HTR-8/SVneo (cell line): ENCODE measurements around the gene GIT1.

Source experiments
- DNase-seq: peaks from one replicate; pipeline ENCODE4 v3.0.0; 2011; ENCODE audit warnings: low spot score, mixed read lengths; ENCODE audit not compliant: insufficient read length
- FAIRE-seq: peaks from 2 replicates; lab custom pipeline; 2011; peaks lifted over from hg19 to GRCh38; lab: Jason Lieb, UNC

GIT1 gene

DNA sequence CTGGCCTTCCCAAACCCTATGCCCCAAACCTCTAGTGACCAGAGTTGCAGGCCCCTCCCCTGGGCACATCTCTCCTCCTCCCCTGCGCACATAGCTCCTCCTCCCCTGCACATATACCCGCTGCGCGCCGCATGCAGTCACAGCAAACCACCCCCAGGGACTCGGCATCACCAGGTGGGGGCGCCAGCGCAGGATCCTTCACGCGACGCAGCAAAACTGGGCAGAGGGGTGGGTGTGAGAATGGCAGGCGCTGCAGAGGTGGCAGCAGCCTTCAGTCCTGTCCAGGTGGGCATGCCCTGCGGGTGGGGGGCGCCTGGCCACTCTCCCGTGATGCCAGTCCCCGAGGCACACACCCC, 27.7 kb upstream of the GIT1 start:
- DNase-seq (no peak), FAIRE-seq (no peak)

DNA sequence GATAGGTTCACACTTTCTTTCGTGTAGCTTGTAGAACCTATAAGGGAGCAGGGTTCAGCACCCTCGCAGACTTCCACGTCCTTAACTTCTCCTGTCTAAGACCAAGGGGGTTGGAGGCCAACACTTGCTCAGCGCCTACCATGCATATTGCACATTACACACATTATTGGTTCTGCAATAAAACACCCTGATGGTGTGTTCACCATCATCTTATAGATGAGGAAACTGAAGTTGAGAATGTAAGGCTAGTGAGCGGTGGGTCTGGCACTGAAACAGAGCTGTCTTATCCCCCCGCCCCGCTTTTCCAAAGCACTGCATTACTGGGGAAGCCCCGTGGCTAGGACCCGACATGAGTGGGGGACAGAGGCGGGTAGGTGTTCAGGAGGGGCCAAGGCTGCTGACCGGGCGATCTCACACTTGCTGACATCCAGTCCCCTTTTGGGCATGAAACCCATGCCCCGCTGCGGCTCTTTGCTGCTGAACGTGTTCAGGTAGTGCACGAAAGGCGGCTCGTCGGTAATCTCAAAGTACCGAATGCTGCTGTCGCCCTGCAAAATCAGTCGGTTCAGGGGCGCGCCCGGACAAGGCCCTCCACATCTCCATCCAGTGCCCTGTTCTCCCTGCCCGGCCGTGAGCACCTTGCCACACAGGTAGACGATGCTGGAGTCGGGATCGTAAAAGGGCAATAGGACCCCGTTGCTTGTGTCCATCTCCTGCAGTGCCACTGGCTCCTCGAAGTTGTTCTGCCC, 27.0 kb upstream of the GIT1 start:
- DNase-seq (no peak), FAIRE-seq (no peak)

DNA sequence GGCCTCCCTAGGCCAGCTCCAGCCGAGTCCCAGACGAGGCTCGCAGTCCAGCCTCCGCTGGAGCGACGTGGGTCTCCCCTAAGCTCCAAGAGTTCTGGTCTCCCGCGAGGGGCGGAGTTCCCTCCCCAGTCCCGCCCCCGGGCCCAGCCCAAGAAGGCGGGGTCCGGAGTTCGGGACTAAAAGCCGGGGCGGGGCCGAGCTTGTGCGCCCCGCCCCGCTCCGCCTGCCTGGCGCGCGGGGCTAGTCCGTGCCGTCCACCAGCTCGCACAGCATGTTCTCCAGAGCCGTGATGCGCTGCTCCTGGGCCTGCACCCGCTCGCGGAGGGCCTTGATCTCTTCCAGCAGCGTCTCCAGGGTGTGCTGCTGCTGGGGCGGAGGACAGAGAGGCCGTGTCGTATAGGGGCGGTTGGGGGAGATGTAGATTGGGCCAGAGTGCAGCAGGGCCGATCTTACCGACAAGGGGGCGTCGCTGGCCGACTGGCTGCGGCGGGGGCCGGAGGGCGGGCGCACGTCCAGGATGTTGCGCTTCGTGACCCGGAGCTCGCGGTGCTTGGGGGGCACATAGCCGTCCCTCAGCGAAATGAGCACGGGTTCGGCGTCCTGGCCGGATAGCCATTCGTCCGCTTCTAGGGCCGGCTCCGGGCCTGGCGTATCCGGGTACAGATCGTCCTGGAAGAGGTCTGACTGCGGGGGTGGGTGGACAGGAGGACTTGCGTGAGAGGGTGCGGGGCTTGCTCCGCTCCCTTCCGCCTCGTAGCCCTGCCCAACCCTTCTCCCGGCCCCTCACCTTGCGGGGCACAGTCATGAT, 26.2 kb upstream of the GIT1 start:
- DNase-seq (no peak), FAIRE-seq (no peak)

DNA sequence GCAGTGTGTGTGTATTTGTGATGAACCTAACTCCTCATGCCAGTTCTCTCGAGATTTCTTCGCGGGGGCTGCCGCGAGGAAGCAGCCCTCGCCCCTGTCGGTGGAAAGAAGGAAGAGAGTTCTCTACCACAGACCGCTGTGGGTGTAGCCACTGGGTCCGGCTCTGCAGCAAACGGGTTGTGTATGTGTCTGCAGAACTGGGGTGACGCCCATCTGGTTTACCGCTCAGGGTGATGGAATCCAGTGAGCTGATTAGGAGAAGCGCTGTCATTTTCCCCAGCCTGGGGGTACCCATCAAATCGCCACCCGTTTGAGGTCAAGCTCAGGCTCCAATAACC, 25.6 kb upstream of the GIT1 start:
- no peak for DNase-seq
- peak; percentile 40 for FAIRE-seq

DNA sequence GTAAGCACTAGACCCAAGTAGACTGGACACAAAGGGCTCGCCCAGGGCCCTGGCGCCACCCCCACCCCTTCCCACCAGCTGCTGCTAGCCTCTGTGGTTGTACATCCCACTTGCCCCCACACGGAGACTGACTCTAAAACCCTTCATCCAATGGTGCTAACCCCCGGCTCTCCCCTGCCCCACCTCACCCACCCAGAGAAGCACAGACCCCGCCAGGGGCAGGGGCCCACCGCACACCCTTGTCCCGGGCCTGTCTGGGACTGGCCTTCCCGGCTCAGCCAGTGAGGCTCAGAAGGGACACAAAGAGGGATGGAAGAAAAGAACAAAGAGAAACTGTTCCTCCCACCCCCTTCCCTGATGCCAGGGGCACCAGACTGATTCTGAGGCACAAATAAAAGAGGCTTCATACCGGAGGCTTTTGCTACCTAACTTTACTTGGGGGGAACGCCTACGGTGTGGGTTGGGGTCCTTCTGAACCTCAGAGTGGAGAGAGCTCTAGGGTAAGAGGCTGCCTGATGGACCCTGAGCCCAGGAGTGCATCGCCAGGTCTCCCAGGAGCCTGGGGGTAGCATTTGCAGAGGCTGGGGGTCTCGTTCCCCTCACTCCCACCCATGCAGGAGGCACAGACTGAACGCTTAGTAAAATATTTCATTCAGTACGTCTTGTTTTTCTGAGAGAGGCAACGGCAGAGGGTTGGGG, 25.1 kb upstream of the GIT1 start:
- FAIRE-seq (no peak), DNase-seq (no peak)

DNA sequence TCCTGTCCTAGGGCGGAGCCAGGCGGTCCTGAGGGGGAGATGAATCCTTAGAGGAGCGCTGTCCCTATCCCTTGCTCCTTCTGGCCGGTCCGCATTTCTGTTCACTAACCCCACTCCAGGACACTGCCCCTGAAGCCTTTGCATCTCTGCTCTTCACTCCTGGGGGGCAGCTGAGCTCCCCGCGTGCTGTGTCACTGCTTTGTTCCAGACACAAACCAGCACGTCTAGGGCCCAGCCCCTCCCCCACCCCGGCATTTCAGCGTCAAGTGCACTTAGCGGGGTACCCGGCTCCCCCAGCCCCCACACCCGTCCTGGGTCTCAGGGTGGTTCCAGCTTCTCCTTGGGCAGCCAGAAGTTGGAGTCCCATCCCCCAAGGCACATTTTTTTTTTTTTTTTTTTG, 24.4 kb upstream of the GIT1 start:
- DNase-seq: no peak
- FAIRE-seq: no peak

DNA sequence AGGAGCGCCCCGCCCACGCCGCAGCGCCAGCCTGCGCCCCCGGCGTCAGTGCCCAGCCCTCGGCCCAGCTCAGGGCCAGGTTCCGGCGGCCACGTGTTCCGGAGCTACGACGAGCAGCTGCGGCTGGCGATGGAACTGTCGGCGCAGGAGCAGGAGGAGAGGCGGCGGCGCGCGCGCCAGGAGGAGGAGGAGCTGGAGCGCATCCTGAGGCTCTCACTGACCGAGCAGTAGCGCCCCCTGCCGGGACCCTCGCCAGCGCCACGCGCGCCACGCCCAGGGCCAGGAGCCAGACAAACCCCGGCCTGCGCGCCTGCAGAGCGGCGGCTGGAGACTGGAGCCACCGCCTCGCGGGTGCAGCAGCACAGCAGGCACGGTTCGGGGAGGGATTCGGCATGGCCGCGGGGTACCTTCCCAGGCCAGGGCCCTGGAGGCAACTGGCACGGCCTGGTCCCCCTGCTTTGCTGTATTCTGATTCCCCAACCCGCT, 23.9 kb upstream of the GIT1 start:
- DNase-seq (no peak), FAIRE-seq (no peak)

DNA sequence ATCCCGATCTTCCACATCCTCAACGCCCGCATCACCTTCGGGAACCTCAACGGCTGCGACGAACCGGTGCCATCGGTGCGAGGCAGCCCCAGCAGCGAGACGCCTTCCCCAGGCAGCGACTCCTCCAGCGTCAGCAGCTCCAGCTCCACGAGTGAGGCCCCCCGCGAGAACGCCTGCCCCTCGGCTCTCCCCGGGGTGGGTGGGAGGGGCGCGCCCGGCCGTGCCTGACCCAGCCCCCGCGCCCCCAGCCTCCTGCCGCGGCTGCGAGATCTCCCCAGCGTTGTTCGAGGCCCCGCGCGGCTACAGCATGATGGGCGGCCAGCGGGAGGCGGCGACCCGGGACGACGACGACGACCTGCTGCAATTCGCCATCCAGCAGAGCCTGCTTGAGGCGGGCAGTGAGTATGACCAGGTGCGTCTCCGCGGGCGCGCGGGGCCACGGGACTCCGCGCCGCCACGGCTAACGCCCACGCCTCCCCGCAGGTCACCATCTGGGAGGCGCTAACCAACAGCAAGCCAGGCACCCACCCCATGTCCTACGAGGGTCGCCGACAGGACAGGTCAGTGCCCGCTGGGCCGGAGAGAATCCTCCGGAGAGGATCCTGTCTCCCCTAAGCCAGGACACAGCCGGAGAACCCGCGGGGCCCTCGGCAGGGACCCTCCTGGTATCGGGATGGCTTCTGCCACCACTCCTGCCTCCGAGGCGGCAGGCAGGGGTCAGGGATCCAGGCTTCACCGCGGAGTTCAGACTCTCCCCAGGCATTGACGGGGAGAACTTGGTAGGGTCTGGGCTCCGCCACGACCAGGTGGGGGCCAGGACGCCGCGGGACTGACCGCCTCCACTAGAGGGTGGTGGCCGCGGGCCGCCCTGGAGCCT, 23.2 kb upstream of the GIT1 start:
- FAIRE-seq (no peak), DNase-seq (no peak)

DNA sequence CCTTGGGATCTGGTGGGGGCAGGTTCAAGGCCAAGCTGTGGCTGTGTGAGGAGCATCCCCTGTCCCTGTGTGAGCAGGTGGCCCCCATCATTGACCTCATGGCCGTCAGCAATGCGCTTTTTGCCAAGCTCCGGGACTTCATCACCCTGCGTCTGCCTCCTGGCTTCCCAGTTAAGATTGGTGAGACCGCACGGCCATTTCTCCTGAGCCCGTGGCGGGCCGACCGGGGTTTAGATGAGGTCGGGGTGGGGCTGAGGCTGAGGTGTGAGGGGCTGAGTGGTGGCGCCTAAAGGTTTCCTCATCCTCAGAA, 22.6 kb upstream of the GIT1 start:
- DNase-seq (no peak), FAIRE-seq (no peak)

DNA sequence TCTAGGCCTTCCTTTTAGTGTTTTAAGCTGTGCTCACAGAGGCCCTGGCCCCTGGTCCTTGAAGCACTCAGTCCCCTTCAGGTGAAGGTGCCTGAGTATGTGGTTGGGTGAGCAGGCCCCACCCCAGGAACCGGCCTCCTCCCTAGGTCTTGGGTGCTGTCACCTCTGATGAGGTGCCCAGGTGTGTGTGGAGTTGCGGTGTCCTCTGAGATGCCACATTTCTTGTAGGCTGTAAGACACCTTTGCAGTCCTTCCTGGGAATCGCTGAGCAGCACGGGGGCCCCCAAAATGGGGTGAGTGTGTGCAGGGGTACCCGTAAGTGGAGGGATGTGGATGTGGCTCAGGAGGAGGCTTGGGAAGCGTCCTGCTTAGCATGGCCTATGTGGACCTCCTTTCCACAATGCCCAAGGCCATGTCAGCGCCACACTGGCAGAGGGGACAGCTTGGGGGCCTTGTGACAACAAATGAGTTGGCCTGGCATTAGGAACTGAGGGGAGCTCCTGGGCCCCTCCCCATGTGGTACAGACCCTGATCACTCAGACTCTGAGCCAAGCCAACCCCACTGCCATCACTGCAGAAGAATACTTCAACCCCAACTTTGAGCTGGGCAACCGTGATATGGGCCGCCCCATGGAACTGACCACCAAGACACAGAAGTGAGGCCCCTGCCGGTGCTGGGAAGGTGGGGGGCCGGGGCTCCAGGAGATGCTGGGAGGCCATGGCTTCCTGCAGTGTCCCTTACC, 22.1 kb upstream of the GIT1 start:
- no peak for DNase-seq
- no peak for FAIRE-seq

DNA sequence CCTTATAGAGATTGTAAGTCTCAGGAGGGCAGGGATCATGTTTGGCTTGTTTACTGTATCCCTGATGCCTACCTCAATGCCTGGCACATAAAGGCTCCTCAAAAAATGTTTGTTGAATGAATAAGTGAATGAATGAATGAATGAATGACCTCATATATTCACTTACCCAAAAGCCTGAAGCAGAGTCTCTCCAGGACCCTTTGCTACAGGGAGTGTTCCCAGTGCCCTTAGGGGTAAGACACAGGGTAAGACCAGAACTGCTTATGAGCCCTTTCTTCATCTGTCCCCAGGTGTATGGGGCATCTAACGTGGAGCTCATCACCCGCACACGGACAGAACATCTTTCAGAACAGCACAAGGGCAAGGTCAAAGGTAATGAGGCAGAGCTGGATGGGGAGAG, 20.9 kb upstream of the GIT1 start:
- no peak for DNase-seq
- no peak for FAIRE-seq

DNA sequence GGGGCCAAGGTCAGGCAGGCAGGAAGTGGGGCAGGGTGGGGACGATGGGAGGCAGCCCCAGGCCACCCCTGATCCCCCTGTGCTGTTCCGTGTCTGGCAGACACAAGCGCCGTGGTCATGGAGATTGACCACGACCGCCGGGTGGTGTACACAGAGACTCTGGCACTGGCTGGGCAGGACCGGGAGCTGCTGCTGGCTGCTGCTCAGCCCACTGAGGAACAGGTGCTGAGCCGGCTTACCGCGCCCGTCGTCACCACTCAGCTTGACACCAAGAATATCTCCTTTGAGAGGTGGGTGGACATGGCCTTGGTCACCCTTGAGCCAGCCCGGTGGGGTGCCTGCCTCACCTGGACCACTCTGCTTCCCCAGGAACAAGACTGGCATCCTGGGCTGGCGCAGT, 19.5 kb upstream of the GIT1 start:
- DNase-seq (no peak), FAIRE-seq (no peak)

DNA sequence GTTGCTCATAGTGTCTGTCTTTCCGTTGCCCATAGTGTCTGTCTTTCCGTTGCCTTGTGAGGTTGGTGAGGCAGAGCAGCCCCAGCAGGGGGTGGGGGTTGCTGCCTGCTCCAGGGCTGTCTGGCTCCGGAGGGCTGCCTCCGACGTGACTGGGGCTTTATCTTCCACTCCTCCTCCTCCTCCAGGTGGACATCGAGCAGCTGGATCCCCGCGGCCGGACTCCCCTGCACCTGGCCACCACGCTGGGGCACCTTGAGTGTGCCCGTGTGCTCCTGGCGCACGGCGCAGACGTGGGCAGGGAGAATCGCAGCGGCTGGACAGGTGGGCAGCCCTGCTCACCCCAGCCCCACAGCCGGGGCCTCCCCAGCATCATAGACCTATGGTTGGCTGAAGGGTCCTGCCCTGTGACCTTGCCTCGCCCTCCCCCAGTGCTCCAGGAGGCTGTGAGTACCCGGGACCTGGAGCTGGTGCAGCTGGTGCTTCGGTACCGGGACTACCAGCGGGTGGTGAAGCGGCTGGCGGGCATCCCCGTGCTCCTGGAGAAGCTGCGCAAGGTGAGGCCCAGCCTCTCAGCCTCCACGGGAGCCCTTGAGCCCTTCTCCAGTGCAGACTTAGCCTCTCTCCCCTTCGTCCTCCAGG, 18.2 kb upstream of the GIT1 start:
- DNase-seq (no peak), FAIRE-seq (no peak)

DNA sequence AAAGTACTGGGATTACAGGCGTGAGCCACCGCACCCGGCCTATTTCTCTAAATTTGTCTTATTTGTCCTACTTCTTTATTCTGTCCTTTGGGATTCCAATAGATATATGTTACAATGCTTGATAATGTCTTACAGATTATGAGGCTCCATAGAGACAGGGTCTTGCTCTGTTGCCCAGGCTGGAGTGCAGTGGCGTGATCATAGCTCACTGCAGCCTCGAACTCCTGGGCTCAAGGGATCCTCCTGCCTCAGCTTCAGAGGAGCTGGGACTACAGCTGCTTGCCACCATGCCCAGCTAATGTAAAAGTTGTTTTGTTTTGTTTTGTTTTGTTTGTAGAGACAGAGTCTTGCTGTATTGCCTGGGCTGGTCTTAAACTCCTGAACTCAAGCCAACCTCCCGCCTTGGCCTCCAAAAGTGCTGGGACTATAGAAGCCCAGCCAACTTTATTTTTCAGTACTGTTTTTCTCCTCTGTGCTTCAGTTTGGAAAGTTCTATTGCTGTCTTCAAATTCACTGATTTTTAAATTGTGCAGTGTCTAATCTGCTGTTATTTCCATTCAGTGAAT, 13.7 kb upstream of the GIT1 start:
- no peak for FAIRE-seq

DNA sequence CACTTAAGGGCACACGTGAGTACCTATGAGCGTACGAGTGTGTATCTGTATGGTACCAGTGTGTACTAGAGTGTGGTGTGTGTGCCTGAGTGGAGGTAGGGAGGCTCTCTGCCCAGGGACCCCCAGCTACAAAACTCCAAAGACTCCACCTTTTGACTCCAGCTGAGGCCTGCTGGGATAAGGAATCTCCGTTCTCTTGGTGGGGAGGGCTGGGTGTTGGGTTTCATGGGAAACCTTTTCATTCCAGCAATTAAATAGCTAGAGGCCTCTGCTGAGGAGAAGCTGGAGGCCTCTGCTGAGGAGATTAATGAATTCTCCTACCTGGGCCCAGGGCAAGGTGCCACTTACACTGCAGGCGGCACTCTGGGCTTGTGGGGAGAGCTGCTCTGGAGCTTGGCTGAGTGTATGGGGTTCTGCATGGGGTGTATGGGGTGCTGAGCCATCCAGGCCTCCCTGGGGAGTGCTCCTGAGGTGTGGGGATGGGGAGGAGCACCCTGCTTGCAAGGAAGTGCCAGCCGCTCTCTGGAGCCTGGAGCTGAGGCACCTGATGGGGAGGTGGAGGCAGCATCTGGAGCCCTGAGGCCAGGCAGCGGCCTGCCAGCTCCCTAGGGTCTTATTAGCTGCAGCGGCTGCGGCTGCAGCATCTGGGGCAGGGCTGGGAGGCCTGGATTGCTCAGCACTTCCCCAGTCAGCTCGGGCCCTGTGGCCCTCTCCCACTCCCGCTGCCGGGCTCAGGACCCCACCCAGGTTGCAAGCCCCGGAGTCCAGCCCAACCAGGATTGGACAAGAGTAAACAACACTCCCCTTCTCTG, 8.1 kb upstream of the GIT1 start:
- FAIRE-seq: no peak

More for the DNA sequence above, 13.7 kb upstream of the GIT1 start:
- DNase-seq: no peak

DNA sequence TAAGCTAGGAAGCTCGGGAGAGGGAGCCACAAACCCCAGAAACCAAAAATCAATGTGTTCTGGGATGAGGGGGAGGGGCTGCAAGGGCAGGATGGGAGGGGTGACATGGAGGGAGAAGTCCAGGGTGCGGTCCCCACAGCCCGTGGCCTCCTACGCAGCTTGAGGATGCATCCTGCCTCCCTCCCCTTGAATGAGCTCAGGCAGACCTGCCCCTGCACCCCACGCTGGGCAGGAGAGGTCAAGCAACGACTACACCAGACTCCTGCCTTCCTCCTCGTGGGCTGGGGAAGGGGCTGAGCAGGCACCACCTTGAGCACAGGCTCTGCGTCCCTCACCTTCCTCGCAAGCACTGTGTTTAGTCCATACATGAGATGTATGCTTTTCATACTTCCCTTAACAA, 7.4 kb upstream of the GIT1 start:
- no peak for DNase-seq
- FAIRE-seq: no peak

More for the DNA sequence above, 8.1 kb upstream of the GIT1 start:
- DNase-seq: no peak

DNA sequence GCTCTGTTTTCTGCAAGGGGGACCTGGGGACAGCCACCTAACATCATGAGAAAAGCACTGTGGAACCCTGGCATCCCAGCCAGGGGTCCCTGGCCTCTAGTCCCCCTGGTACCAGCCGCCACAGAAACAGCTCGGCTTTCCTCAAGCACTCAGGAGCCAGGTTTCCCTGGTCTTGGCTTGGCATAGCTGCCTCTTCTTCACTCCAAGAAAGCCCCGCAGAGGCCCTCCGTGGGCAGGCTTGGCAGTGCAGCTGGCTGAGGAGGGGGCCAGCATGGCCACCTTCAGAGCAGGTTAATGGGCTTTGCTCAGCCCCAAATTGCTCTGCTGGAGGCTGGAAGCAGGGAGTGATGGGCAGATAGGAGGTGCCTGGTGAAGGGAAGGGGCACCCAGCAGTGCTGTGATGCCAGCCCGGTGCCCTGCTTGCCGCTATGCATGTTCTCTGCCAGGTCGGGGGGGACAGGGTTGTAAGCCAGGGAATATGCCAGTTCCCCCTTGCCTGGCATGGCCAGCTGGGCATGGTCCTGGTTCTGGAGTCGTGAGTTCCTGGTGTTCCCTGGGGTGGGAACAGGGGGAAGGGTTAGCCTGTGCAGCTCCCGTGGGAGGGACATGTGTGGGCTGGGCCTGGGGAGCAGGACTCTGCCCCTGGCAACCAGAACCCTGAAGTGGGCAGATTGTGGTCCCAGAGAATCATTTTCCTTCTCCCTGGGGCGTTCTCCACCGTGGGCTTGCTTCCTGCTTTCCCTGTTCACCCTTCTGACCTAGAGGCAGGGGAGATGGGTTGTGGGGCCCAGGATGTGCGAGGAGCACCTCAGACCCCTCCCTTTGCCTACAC, 6.7 kb upstream of the GIT1 start:
- FAIRE-seq (no peak), DNase-seq (no peak)
